CD4-positive, alpha-beta T cell treated with Interleukin-6 at 100 ng/mL for 8 hours (primary cell): ENCODE results near the gene GPR141.

ENCODE experiments used
- DNase-seq: peaks from one replicate; pipeline ENCODE4 v3.0.0-alpha.2; 2020; ENCODE audit warnings: mixed read lengths, low spot score

GPR141 gene, protein sequence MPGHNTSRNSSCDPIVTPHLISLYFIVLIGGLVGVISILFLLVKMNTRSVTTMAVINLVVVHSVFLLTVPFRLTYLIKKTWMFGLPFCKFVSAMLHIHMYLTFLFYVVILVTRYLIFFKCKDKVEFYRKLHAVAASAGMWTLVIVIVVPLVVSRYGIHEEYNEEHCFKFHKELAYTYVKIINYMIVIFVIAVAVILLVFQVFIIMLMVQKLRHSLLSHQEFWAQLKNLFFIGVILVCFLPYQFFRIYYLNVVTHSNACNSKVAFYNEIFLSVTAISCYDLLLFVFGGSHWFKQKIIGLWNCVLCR

DNA sequence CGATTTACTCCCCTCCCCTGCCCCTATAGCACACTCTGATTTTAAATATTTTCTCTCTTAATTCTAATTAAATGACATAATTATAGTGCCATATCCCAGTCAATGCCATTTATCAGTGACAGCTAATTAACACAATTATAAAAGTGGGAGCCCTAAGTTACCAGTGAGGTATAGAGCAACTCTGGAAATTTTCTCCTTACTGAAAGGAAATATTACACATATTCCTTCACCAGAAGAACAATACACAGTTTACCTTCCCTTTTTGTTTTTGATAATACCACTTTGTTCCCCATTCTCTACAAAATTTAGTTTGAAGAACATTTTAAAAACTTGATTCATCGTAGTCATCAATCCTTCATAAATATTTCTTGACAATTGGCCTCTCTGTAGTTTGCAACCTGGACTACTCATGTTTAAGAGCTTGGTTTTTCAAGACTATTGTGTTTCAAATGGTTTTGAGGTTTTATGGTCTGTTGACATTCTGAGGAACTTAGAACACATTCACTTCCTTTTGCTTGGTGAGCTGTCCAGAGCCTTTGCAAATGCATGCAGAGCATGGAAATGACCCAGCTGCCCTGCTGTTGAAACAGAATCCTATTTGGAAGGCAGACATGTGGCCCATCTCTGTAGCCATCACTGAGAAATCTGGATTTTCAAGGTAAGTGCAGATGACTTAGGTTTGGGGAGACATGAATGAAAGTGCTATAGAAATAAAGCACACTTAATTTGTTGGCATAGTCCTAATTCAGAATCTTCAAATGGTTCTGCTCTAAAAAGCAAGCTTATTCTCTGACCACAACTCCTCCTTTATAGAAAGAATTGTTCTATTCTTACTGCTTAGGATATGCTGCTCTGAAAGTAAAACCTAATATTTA lies at the start of gene GPR141:
TSS of gene GPR141 (plus strand) at position 521 of the 875 bp plus-strand sequence. CDS start 56,628 bp downstream, outside the sequence.
- no peak for DNase-seq

DNA sequence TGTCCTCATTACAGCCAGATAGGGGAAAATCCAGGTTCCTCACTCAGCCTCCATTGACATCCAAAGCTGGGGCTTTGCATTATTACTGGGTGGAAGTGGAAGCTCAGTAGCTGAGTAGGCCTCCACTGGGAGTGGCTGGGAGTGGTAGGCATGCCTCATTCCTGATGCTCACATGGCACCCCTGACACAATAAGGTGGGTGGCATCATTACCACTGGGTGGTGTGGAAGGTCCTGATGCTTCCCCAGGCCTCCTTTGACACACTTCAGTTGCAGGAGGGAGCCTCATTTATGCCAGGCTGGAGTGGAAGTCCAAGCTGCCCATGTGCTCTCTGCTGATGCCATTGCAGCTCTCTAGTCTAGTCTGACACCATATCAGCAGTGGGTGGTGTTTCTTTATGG lies 48.2 kb upstream of the GPR141 start:
- DNase-seq: no peak

DNA sequence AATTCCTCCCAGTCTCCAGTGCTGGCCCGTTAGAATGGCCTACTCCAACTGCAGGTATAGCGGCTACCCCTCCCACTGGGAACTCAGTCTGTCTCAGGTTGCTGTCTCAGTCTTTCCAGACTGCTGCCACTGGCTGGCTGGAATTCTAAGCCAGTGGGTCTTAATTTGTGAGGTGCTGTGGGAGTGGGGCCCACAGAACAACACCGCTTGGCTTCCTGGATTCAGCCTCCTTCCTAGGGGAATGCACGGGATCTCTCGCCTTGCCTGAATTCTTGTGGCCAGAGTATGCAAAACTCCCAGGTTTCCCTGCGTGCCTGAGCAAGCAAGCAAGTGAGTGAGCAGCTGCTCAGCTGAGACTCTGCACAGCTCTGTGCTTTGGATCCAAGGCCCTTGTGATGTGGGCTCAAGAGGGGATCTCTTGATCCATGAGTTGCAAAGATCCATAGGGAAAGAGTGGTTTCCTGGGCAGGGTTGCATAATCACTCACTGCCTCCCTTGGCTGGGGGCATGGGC lies 41.5 kb upstream of the GPR141 start:
- DNase-seq: no peak

DNA sequence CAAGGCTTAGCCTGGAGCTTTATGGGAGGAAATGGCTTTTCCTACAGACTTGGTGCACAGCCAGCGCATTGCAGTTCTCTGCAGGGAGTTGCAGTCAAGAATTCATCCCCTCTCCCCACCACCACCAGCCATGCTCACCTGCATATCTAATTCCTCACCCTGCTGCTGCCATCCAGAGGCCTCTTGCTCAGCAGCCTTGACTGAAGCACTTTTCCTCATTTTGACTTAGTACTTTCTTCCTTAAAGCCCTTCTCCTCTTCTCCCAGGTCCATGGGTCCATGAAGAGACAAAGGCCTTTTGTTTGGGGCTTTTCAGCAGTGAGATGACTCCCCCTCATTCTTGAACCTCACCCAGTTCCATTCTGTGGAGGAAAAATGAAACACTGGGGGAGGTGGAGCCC lies 39.7 kb upstream of the GPR141 start:
- no peak for DNase-seq

DNA sequence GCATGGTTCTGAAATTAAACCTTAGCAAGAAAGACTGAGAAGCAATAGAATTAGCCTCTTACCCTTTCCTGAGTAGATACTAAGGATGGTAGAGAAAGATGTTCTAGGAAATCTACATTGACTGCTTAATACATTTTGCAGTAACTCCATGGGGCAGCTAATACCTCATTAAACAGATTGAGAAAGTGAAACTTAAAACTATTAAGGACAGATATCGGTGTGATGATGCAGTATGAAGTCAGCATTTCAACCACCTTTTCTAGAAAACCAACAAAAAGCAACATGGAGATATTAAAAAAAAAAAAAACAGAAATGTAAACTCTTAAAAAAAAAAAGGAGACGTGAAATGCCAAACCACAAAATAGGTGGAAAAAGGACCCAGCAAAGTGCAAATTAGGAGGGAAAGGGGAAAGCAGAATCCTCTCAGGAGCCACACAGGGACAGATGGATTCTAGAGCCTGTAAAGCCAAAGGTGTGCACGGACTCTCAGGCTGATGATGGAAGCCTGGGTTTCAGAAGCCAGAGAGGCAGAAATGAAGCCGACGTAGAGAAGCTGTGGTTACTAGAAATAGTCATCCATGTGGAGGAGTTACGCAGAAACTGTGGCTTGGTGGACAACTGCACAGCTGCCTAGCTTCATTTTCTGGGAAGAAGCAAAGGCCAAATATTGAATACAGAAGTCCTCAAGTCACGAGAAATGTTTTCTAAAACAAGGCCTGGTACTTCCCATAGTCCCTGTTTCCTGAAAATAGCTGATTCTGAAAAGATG lies 38.1 kb upstream of the GPR141 start:
- DNase-seq: no peak

DNA sequence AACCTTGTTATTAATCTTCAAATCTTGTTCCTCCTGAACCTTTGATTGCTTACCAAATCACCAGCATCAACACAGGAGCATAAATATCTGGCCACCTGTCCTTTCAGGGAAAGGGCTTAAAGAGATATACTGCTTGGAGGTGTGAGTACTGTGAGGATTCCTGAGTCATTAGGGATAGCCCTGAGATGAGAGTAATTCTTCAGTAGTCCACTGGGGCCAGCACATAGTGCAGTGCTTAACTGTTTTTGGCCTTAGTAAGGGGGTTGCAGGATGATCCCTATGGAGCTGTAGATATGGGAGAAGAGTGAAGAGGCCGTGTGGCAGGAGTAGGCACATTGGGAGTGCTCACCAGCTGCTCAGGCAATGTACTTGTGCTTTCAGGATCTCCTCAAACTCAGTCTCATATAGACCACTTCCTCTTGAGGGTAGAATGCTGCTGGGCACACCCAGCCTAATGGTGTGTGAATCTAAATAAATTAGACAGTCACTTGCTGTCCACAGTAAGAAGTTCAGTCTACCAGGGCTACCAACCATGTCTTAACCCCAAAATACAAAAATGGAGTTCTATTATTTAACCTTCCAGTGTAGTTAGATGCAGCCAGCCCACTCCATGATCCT lies 26.5 kb upstream of the GPR141 start:
- no peak for DNase-seq

DNA sequence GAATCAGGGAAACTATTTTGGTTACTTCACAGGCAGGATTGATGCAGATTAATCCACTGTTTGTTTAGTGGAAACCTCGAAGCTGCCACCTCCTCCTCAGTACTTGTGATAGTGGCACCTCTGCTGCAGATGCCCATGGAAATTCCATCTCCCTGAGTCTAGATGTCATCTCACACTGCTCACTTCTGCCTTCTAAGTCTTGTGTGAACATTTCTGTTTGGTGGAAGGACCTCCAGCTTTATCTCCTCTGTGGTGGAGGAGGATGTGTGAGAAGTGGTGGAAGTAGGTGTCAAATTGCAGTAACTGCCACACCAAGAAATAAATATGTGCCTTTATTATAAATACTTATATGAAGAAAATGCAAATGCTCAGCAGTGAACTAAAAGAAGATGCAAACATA lies 25.8 kb upstream of the GPR141 start:
- DNase-seq: no peak

DNA sequence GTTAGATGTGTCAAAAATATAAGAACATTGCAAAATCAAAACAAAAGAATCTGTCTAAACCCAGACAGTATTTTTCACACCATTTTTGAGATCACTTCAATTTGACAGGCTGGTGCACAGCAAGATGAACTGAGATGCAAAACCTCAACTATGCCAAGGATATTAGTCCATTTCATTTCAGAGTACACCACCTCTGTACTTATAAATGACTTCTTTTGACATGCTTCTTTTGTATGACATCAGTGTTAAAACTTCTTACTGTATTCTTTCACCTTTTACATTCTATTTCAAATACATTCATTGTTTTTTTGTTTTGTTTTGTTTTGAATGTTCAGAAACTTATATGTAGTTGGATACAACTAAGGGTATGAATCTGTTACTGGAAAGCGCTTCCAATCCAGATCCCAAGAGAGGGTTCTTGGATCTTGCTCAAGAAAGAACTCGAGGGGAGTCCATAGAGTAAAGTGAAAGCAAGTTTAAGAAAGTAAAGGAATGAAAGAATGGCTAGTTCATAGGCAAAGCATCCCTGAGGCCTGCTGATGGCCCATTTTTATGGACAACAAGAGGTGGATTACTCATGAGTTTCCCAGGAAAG lies 23.5 kb upstream of the GPR141 start:
- DNase-seq: no peak

DNA sequence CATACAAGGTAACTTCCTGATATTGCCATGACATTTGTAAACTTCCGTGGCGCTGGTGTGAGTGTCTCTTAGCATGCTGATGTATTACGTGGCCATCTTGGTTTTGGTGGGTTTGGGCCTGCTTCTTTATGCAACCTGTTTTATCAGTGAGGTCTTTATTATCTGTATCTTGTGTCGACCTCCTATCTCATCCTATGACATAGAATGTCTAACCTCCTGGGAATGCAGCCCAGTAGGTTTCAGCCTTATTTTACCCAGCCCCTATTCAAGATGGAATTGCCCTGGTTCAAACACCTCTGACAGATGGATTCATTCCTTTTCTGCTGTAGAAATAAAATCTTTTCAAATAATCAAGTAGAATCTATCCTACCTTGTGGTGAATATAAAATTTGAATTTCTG lies 23.0 kb upstream of the GPR141 start:
- no peak for DNase-seq

DNA sequence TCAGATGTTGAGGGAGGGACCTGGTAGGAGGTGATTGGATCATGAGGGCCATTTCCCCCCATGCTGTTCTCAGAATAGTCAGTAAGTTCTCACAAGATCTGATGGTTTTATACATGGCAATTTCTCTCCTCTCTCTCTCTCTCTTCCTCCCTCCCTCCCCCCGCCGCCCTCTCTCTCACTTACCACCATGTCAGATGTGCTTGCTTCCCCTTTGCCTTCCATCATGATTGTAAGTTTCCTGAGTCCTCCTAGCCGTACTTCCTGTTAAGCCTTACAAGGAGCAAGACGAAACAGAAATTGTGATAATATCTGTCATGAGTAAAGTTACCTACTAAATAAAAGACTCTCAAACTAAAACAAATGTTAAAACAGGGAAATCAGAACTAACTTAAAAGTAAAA lies 19.9 kb upstream of the GPR141 start:
- no peak for DNase-seq

DNA sequence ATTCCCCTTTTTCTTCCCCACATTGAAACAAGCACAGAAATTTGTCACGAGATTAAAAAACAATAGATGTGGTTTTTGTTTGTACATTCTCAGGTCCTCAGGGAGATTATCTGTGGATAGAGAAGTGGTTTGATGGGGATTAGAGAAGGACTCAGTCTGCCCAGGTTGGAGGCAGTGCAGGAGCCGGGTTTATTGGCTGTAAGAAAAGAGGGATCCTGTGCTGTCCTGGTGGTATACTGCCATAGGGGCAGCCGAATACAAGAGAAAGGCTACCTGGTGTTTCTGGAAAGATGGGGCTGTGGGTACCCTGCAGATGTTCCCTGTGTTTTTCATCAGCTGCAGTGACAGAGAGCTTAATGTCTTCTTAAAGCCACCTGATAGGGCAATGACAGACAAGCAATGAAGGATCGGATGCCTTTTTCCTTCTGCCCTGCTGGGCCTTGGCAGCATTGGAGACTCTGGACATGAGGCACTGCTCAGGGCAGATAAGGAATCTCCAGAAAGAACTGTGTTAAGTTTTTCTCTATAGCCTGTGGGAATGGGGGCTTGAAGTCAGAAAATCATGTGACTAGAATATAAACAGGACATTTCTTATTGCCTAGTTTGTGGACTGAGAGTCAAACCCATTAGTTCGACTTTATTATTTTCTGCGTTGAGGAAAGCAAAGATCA lies 18.1 kb upstream of the GPR141 start:
- DNase-seq: no peak

DNA sequence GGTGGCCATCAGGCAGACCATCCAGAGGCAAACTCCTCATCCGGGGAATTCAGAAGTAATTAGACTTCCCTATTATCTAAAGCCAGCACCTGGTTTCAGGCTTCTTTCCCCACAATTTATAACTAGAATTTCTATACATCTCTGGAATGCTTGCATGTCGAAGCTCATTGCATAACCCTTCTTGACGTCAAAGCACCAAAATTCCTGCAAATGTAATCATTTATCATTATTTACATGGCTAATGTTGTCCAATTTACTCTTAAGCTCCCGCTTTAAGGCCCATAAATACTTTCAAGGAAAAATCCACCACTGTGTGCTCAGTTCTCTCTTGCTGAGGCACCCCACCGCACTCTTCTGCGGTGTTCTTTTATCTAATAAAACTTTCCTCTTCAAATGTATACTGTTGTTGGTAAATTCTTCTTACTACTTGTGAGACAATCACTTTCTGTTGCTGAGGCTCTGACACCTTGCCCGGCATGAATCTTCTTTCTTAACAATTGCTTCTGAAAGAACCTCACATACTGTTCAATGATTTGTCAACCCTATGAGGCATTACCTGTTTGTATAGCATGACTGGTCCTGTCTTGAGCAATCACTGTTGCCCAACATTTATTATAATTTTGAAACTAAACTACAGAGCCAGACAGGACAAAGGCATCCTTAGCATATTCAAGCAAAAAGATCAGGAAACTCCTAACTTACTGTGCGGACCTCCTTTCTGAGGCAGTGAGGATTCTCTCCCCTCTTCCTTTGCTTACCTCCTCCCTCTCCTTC lies 17.4 kb upstream of the GPR141 start:
- no peak for DNase-seq

DNA sequence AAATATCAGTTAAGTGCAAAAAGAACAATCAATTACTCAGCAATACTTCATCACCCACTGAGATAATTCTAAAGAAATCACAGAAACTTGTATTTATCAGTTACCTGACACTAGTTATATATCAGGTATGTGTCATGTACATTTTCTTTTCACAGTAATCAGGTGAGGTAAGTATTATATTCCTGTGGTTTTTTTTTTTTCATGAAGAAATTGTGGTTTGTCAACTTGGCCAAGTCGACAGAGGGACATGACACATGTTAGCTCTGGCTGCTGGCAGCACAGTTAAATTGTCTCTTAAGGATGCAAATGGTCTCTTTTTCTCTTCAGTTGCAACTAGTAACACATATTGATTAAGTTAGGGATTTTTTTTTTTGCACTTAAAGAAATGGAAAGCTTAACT lies 13.7 kb upstream of the GPR141 start:
- DNase-seq: no peak

DNA sequence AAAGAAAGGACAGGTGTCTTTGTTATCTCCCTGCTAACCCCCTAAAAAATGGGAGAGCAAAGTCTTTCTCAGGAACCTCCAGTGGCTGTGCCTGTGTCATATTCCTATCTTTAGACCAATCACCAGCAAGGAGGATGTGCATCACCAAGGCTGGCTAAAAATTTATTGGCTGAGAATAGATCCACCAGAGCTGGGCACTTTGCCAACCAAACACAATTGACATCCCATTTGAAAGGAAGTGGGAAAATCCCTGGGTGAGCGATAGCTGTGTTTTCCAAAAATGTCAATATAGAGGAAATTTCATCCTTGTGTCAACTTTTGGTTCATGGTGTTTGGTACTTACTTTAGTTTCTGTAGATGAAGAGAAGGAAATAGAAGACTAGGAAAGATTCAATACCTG lies 13.1 kb upstream of the GPR141 start:
- DNase-seq: no peak

DNA sequence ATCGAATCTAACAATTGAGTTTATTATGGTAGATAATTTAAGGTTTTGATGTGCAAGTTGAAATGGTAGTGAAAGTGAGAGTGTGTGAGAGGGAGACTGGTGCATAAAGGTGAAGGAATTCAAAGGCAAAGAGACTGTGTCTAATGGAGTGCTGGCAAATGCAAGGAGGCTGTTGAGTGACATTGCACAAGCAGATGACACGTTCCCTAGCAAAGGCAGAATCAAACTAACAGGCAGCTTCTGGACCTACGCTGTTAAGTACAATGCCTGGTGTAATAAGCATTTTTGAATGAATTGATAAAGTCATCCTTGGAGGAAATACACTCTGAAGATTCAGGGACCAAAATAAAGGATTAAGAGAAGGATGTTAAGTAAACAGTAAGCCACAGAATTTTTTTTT lies 11.7 kb upstream of the GPR141 start:
- no peak for DNase-seq

DNA sequence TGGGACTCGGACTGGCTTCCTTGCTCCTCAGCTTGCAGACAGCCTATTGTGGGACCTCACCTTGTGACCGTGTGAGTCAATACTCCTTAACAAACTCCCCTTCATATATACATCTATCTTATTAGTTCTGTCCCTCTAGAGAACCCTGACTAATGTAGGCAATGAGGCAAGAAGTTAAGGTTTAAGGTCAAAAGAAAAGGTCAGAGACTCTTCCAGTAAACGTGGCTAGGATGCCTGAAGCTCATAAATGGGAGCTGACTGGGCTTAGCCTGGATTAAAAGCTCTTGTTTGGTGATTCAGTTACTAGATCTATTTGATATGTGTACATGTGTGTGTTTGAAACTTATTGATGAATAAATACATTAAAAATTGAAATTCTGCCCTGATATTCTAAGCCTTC lies 10.6 kb upstream of the GPR141 start:
- no peak for DNase-seq

DNA sequence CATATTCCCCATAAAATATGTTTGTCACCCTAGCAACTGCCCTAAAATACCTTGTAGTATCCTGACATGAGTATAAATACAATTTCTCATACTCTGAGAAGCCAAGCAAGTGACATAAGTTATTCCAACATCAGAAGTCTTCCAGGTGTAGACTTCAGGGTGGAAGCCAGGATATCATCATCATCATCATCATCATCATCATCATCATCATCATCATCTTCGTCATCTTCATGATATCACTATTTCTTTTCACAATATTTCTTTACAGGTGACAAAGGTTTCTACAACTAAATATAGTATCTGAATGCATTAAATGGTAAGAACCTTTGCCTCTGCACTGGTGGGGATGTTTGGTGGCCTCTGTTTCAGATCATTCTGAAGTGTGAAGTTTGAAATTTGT lies 10.0 kb upstream of the GPR141 start:
- no peak for DNase-seq

DNA sequence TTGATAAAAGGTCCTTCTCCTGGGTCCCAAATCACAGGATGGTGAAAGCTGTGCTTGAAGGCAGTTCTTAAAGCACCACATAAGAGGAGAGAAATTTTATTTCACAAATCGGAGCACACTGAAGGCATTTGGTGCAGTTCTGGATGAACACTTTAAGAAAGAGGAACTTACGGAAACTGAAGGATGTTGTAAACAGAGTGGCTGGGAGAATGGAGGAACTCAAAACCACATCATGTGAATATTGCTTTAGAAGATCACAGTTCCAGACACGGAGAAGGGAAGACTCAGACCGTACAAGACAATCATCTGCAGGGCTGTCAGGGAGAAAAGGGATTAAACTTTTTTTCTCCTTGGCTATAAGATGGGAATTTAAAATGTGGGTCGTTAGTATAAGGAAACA lies 9.0 kb upstream of the GPR141 start:
- no peak for DNase-seq

DNA sequence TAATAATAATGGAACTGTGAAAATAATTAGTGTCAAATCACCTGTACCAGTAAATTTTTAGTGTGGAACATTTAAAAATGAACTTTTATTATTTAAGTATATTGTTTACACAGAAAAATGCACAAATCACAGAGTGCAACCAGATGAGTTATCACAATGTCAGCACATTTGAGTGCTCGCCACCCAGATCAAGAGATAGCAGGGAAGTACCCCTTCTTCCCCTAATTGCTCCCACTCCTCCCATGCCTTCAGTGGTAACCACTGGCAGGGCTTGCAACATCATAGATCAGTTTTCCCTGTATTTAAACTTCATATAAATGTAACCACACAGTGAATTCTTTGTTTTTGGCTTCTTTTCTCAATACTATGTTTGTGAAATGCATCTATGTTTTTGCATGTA lies 7.8 kb upstream of the GPR141 start:
- no peak for DNase-seq

DNA sequence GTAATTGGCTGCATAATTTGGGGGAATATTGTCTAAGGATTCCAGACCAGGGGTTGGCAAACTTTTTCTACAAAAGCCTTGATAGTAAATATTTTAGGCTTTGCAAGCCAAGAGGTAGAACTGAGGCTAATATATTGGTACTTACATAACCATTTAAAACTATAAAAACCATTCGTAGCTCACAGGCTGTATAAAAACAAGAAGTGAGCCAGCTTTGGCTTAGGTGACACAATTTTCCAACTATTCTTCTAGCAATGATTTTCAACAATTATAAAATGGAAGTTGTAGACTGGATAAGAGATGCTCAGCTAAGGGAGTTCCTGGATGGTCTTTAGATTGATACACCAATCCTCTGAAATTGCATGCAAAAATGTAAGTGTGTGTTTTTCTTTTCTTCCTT lies 1.4 kb downstream of the GPR141 start:
- DNase-seq: no peak
